ENCODE data around the gene ZC2HC1B.

- TF ChIP-seq, protein P1, sequence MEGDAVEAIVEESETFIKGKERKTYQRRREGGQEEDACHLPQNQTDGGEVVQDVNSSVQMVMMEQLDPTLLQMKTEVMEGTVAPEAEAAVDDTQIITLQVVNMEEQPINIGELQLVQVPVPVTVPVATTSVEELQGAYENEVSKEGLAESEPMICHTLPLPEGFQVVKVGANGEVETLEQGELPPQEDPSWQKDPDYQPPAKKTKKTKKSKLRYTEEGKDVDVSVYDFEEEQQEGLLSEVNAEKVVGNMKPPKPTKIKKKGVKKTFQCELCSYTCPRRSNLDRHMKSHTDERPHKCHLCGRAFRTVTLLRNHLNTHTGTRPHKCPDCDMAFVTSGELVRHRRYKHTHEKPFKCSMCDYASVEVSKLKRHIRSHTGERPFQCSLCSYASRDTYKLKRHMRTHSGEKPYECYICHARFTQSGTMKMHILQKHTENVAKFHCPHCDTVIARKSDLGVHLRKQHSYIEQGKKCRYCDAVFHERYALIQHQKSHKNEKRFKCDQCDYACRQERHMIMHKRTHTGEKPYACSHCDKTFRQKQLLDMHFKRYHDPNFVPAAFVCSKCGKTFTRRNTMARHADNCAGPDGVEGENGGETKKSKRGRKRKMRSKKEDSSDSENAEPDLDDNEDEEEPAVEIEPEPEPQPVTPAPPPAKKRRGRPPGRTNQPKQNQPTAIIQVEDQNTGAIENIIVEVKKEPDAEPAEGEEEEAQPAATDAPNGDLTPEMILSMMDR (conservative IDR thresholded peaks at IDR 0.05): no peak
- no peak for TF ChIP-seq ZFX (IDR thresholded peaks at IDR 0.05)
Observed at GRCh38 chr6:143980921-143981320, 116.6 kb downstream of the ZC2HC1B start.
